ENCODE data around the gene ZNF774. TPM values are rescaled to one million over a fixed set of nuclear protein-coding genes. Genes with fewer than 3 reads are reported as not detected.
"Not testable (repeated sequence)": the region's sequence is repeated elsewhere in the genome, so short reads cannot be mapped to it uniquely, and the experiment has no call there.

Gene ZNF774
- total RNA-seq, 6 donors from 2014 or later, result 1.00 to 8.4 (median 3.4) TPM

DNA sequence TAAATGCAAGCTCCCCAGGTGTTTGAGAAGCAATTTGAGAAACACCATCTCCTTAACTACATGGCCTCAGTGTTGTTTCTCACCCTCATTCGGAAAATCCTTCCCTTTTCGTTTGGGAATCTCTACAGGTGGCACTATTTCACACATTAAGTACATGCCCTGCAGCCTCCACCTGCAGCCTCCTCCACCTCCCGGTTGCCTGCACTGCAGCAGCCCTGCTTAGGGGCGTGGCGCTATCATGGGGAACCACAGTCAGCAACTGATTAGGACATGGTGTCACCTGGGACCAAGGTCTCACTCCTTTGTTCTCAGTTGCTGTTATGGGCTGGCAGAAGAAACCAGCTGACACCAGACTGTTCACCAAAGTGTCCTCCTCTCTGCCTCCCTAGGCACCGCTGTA, 11.7 kb upstream of the ZNF774 start:
- DNase-seq (peak in 1 of 2 donors; percentile 32), ATAC-seq (ENCODE audit: low FRiP score in 2 of 2) (no peak)
- Histone ChIP-seq H3K36me3 (no peaks in the 10 kb centered on the region), H3K9me3 (no peaks in the 10 kb centered on the region), H3K4me1 (peaks cover 0 to 20% (median 14%) of the 10 kb centered on the region in 4 donors), H3K4me3 (no peak overlapping the region), H3K27me3 (no peaks in the 10 kb centered on the region), H3K27ac (no peak overlapping the region)
- TF ChIP-seq EP300 (IDR thresholded peaks at IDR 0.05) (no peak), POLR2A (IDR thresholded peaks at IDR 0.05) (no peak), POLR2AphosphoS5 (IDR thresholded peaks at IDR 0.05) (no peak)
- TF ChIP-seq, protein P1, sequence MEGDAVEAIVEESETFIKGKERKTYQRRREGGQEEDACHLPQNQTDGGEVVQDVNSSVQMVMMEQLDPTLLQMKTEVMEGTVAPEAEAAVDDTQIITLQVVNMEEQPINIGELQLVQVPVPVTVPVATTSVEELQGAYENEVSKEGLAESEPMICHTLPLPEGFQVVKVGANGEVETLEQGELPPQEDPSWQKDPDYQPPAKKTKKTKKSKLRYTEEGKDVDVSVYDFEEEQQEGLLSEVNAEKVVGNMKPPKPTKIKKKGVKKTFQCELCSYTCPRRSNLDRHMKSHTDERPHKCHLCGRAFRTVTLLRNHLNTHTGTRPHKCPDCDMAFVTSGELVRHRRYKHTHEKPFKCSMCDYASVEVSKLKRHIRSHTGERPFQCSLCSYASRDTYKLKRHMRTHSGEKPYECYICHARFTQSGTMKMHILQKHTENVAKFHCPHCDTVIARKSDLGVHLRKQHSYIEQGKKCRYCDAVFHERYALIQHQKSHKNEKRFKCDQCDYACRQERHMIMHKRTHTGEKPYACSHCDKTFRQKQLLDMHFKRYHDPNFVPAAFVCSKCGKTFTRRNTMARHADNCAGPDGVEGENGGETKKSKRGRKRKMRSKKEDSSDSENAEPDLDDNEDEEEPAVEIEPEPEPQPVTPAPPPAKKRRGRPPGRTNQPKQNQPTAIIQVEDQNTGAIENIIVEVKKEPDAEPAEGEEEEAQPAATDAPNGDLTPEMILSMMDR (IDR thresholded peaks at IDR 0.05), result no peak
- 74 to 81% methylated on average over 6 of the region's 6 CpGs for WGBS, 2 donors

DNA sequence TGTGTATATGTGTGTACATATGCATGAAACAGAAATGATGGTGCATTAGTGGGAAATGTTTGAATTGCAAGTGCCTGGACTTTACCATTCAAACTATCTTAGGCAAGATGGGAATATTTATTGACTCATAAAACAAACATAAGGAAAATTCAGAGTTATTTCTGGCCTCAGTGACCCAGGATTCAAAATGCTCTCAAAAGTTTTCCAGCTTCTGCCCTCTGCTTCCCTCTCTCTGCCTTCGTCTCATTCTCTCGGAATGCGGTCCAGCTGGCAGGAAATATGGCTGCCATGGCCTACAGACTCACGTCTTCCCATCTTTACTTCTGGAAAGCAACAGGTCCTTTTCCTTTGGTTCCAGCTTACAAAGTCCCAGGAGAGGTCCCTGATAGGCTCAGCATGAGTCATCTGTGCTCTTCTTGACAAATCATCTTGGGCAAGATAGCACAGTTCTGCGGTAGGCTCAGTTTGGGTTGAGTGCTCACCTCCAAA, 8.7 kb upstream of the ZNF774 start:
- Histone ChIP-seq H3K9me3 (no peaks in the 10 kb centered on the region), H3K27ac (no peak overlapping the region), H3K4me1 (peaks cover 0 to 9% (median 6%) of the 10 kb centered on the region in 4 donors), H3K4me3 (no peak overlapping the region), H3K27me3 (no peaks in the 10 kb centered on the region), H3K36me3 (no peaks in the 10 kb centered on the region)
- 78 to 87% methylated on average over 5 of the region's 5 CpGs for WGBS, 2 donors
- DNase-seq, result no peak
- TF ChIP-seq POLR2AphosphoS5 (IDR thresholded peaks at IDR 0.05) (no peak), EP300 (IDR thresholded peaks at IDR 0.05) (no peak), POLR2A (IDR thresholded peaks at IDR 0.05) (no peak)
- TF ChIP-seq, protein P1 (IDR thresholded peaks at IDR 0.05), result no peak
- ATAC-seq (ENCODE audit: low FRiP score in 2 of 2), result no peak

DNA sequence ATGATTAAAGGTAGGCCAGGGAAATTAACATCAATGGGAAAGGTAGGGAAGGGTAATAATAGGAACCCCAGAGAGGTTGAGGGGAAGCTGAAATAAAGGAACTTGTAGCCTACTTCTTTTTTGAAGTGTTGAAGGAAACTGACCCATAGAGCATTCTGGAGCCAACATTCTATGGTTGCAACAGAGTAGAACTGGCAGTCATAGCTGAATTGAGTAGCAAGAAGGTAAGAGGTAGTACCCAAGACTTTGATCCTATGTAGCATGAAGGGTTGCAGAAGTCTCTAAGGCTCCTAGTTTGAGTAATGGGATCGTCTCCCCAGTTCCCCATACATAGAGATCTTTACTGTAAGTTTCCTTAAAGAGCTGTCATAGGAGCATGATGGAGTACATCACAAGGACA, 7.4 kb upstream of the ZNF774 start:
- TF ChIP-seq POLR2AphosphoS5 (IDR thresholded peaks at IDR 0.05) (no peak), POLR2A (IDR thresholded peaks at IDR 0.05) (no peak), EP300 (IDR thresholded peaks at IDR 0.05) (no peak)
- TF ChIP-seq, protein P1 (IDR thresholded peaks at IDR 0.05), result no peak
- H3K4me3 ChIP-seq, result no peak overlapping the region
- no peak overlapping the region for H3K27ac ChIP-seq
- no peaks in the 10 kb centered on the region for H3K9me3 ChIP-seq
- no peaks in the 10 kb centered on the region for H3K36me3 ChIP-seq
- 75 to 88% methylated on average over 1 of the region's 1 CpG for WGBS, 2 donors
- peak in 1 of 2 donors; percentile 36 for ATAC-seq (ENCODE audit: low FRiP score in 2 of 2)
- DNase-seq, result no peak
- H3K4me1 ChIP-seq, result peaks cover 0 to 9% (median 6%) of the 10 kb centered on the region in 4 donors
- H3K27me3 ChIP-seq, result no peaks in the 10 kb centered on the region

DNA sequence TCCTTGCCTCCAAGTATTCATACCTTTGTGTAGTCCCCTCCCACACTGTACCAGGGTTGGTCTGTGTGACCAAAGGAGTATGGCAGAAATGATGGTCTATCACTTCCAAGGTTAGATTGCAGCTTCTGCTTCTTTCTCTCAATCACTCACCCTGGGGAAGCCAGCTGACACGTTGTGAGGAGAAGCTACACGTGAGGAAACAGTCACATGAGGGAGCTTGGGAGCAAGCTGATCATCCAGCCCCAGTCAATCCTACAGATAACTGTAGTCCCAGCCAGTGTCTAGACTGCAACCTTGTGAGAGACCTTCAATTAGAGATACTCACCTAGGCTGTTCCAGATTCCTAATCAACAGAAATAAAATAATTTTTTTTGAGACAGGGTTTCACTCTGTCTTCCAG, 6.2 kb upstream of the ZNF774 start:
- peaks cover 0 to 9% (median 6%) of the 10 kb centered on the region in 4 donors for H3K4me1 ChIP-seq
- DNase-seq, result peak in 1 of 2 donors; percentile 31
- H3K9me3 ChIP-seq, result no peaks in the 10 kb centered on the region
- peak in 1 of 2 donors; percentile 36 for ATAC-seq (ENCODE audit: low FRiP score in 2 of 2)
- no peaks in the 10 kb centered on the region for H3K36me3 ChIP-seq
- WGBS, 2 donors, result 13 to 28% methylated on average over 2 of the region's 2 CpGs
- no peaks in the 10 kb centered on the region for H3K27me3 ChIP-seq
- TF ChIP-seq, protein P1 (IDR thresholded peaks at IDR 0.05), result no peak
- TF ChIP-seq EP300 (IDR thresholded peaks at IDR 0.05), result no peak
- no peak for TF ChIP-seq POLR2A (IDR thresholded peaks at IDR 0.05)
- TF ChIP-seq POLR2AphosphoS5 (IDR thresholded peaks at IDR 0.05), result no peak
- no peak overlapping the region for H3K27ac ChIP-seq
- no peak overlapping the region for H3K4me3 ChIP-seq

DNA sequence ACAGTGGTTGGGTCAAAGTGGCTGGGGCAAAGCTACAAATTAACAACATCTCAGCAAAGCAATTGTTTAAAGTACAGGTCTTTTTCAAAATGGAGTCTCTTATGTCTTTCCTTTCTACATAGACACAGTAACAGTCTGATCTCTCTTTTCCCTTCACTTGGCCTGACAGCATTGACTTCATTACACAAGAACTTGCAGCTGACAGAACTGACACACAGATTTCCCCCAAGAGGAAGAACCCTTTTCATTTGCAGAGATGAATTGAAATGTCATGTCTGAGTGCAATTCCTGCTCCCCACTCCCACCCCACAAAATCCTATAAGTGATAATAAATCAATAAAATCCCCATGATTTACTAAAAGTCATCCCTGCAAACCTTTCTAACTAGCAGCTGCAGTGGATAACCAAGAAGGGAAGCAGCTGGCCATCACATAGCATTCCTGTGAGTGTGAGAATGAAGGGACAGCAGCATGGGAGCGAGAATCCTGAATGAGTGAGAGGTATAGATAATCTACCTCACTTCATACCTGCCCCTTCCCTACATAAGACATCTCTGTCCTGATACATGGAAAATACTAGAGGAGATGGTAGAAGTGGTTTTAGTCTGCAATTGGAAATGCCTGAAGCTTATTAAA, 4.5 kb upstream of the ZNF774 start:
- not testable (repeated sequence) for DNase-seq; H3K9me3 ChIP-seq; ATAC-seq (ENCODE audit: low FRiP score in 2 of 2); H3K27me3 ChIP-seq; H3K36me3 ChIP-seq; H3K4me3 ChIP-seq; H3K27ac ChIP-seq
- H3K4me1 ChIP-seq, result peaks cover 5 to 11% (median 9%) of the 10 kb centered on the region in 4 donors
- 100% methylated on average over 1 of the region's 1 CpG for WGBS, 2 donors
